Astrocyte (in vitro differentiated cells and primary cell): Measurements from ENCODE around the gene TAS2R39. TPM values are rescaled to one million over a fixed set of nuclear protein-coding genes. Genes with fewer than 3 reads are reported as not detected.

Experiments
- DNase-seq: peaks from one replicate; pipeline ENCODE4 v3.0.0-alpha.2; 2010; ENCODE audit warnings: low read depth
- FAIRE-seq: peaks from 2 replicates; lab custom pipeline; 2011; peaks lifted over from hg19 to GRCh38; lab: Jason Lieb, UNC
- H2AFZ ChIP-seq: 2 replicates; pipeline ENCODE4 v1.6.0; 2012; ENCODE audit warnings: low read depth, low read length, inconsistent platforms
- H3K27ac ChIP-seq: 2 replicates; pipeline ENCODE4 v1.5.1; 2011; ENCODE audit warnings: low read depth, low read length, inconsistent platforms
- H3K27me3 ChIP-seq: 2 replicates; pipeline ENCODE4 v1.6.0; 2011; ENCODE audit warnings: low read length, inconsistent platforms; ENCODE audit not compliant: insufficient read depth
- H3K36me3 ChIP-seq: 2 replicates; pipeline ENCODE4 v1.5.1; 2011; ENCODE audit warnings: low read length, inconsistent platforms; ENCODE audit not compliant: insufficient read depth
- H3K4me1 ChIP-seq: 2 replicates; pipeline ENCODE4 v1.5.1; 2011; ENCODE audit warnings: low read length, inconsistent platforms; ENCODE audit not compliant: insufficient read depth
- H3K4me2 ChIP-seq: 2 replicates; pipeline ENCODE4 v1.6.0; 2012; ENCODE audit warnings: low read length, inconsistent platforms
- H3K4me3 ChIP-seq: 2 replicates; pipeline ENCODE4 v1.5.1; 2011; ENCODE audit warnings: low read depth, mild to moderate bottlenecking, low read length, inconsistent platforms; ENCODE audit not compliant: insufficient read depth
- H3K79me2 ChIP-seq: 2 replicates; pipeline ENCODE4 v1.6.0; 2012; ENCODE audit warnings: mild to moderate bottlenecking, low read length, inconsistent platforms; ENCODE audit not compliant: insufficient read depth
- H3K9ac ChIP-seq: 2 replicates; pipeline ENCODE4 v1.6.0; 2012; ENCODE audit warnings: mild to moderate bottlenecking, low read length, inconsistent platforms
- H3K9me3 ChIP-seq: 2 replicates; pipeline ENCODE4 v1.5.1; 2012; ENCODE audit warnings: low read depth, mild to moderate bottlenecking, low read length, inconsistent platforms; ENCODE audit not compliant: insufficient read depth
- H4K20me1 ChIP-seq: 2 replicates; pipeline ENCODE4 v1.6.0; 2012; ENCODE audit warnings: low read length, inconsistent platforms; ENCODE audit not compliant: insufficient read depth
- H3K27ac Mint-ChIP-seq: one replicate; pipeline ENCODE4 v1.8.0; 2021; ENCODE audit warnings: mild to moderate bottlenecking, mixed read lengths; ENCODE audit not compliant: unreplicated experiment
- H3K27me3 Mint-ChIP-seq: one replicate; pipeline ENCODE4 v1.8.0; 2021; ENCODE audit warnings: low read depth, mixed read lengths; ENCODE audit not compliant: unreplicated experiment
- H3K36me3 Mint-ChIP-seq: one replicate; pipeline ENCODE4 v1.8.0; 2021; ENCODE audit warnings: low read depth, mixed read lengths; ENCODE audit not compliant: unreplicated experiment
- H3K4me1 Mint-ChIP-seq: one replicate; pipeline ENCODE4 v1.8.0; 2021; ENCODE audit warnings: low read depth, mixed read lengths; ENCODE audit not compliant: unreplicated experiment
- H3K4me3 Mint-ChIP-seq: one replicate; pipeline ENCODE4 v1.8.0; 2021; ENCODE audit warnings: mild to moderate bottlenecking, moderate library complexity, mixed read lengths; ENCODE audit not compliant: unreplicated experiment
- H3K9me3 Mint-ChIP-seq: one replicate; pipeline ENCODE4 v1.8.0; 2021; ENCODE audit warnings: mild to moderate bottlenecking, mixed read lengths; ENCODE audit not compliant: unreplicated experiment
- CTCF ChIP-seq: IDR thresholded peaks from 2 replicates; pipeline ENCODE4 v1.5.1; 2011; ENCODE audit warnings: low read depth, mild to moderate bottlenecking, inconsistent platforms, low read length, moderate library complexity; ENCODE audit not compliant: insufficient read depth
- EZH2 ChIP-seq: IDR thresholded peaks from 2 replicates; pipeline ENCODE4 v1.6.1; 2012; ENCODE audit warnings: mild to moderate bottlenecking, low read length, inconsistent platforms; ENCODE audit not compliant: insufficient read depth
- total RNA-seq: library from RNA; stranded (reverse); gene quantifications from 2 replicates; pipeline ENCODE4 v1.2.1, GENCODE V29; 2021

The TAS2R39 gene
- total RNA-seq, 1 donor from 2014 or later = not detected

DNA sequence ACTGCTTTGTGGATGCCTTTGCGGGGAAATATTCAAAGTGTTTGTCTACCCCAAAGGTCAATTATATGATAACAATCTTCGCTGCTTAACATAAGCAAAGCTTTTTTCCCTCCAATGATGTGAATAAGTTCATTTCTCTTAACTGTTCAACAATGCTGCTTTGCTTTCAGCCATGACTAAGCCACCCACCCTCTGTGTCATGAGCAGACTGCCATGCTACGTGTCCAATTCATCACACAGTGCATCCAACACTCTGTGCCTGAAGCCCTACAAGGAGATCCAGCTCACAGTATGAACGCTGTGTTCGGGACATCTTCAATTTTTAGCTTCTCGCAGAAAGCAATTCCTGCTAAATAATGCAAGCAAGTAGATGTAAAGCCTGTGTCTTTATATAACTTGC lies 32.9 kb downstream of the TAS2R39 start:
- H3K27ac Mint-ChIP-seq = no peak overlapping the region
- no peak for FAIRE-seq

GRCh38 chr7:143216686-143217085 lies 33.5 kb downstream of the TAS2R39 start:
- Histone ChIP-seq H3K79me2 (no peaks in the 10 kb centered on the region), H3K27ac (no peak overlapping the region), H3K9me3 (no peaks in the 10 kb centered on the region), H3K9ac (no peak overlapping the region), H3K4me2 (no peak overlapping the region), H3K4me3 (no peak overlapping the region), H4K20me1 (no peaks in the 10 kb centered on the region), H2AFZ (no peak overlapping the region), H3K27me3 (peaks cover 3% of the 10 kb centered on the region), H3K36me3 (no peaks in the 10 kb centered on the region), H3K4me1 (no peaks in the 10 kb centered on the region)
- Mint-ChIP-seq H3K4me3 (no peak overlapping the region), H3K27ac (no peak overlapping the region), H3K27me3 (peaks cover 2% of the 10 kb centered on the region), H3K36me3 (no peaks in the 10 kb centered on the region), H3K9me3 (peaks cover 2% of the 10 kb centered on the region), H3K4me1 (peaks cover 8% of the 10 kb centered on the region)
- TF ChIP-seq CTCF = no peak
- TF ChIP-seq EZH2 = no peak
- no peak for FAIRE-seq
- no peak for DNase-seq

More for the DNA sequence above, 32.9 kb downstream of the TAS2R39 start:
- H3K9me3 ChIP-seq = no peaks in the 10 kb centered on the region
- H3K4me3 Mint-ChIP-seq = no peak overlapping the region
- H3K27me3 Mint-ChIP-seq = peaks cover 2% of the 10 kb centered on the region
- no peak overlapping the region for H2AFZ ChIP-seq
- H3K9ac ChIP-seq = peak overlapping the region; percentile 10
- H3K36me3 Mint-ChIP-seq = no peaks in the 10 kb centered on the region
- peaks cover 3% of the 10 kb centered on the region for H3K27me3 ChIP-seq
- H3K4me1 ChIP-seq = no peaks in the 10 kb centered on the region
- no peaks in the 10 kb centered on the region for H3K36me3 ChIP-seq
- H4K20me1 ChIP-seq = no peaks in the 10 kb centered on the region
- TF ChIP-seq EZH2 (no peak), CTCF (no peak)
- no peak overlapping the region for H3K4me3 ChIP-seq
- H3K9me3 Mint-ChIP-seq = peaks cover 2% of the 10 kb centered on the region
- peak; percentile 78 for DNase-seq
- peaks cover 8% of the 10 kb centered on the region for H3K4me1 Mint-ChIP-seq
- H3K27ac ChIP-seq = peak overlapping the region; percentile 8
- no peaks in the 10 kb centered on the region for H3K79me2 ChIP-seq
- peak overlapping the region; percentile 7 for H3K4me2 ChIP-seq

DNA sequence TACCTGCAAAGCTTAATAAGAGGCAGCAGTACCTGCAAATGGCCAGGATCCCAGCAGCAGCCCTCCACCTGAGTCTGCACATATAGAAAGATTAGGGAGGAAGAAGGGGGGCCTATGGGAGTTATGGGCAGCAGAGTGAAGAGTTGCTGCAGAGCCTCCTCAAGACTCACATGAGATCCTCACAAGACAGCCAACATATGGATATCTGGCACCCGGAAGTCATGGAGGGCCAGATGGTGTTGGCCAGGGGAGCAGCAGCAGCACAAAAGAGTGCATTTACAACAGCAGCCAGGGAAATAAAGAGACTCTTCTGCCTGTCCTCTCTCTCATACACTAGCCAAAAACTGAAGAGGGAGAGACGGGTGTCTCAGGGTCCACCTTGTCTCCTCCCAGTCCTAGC lies 34.6 kb downstream of the TAS2R39 start:
- Mint-ChIP-seq H3K9me3 (no peaks in the 10 kb centered on the region), H3K27ac (no peak overlapping the region), H3K27me3 (peaks cover 7% of the 10 kb centered on the region), H3K4me3 (no peak overlapping the region), H3K4me1 (peaks cover 8% of the 10 kb centered on the region), H3K36me3 (no peaks in the 10 kb centered on the region)
- DNase-seq = no peak
- no peaks in the 10 kb centered on the region for H3K36me3 ChIP-seq
- H3K4me1 ChIP-seq = no peaks in the 10 kb centered on the region
- peaks cover 3% of the 10 kb centered on the region for H3K27me3 ChIP-seq
- H3K4me3 ChIP-seq = no peak overlapping the region
- no peaks in the 10 kb centered on the region for H3K79me2 ChIP-seq
- no peak overlapping the region for H3K9ac ChIP-seq
- H3K4me2 ChIP-seq = no peak overlapping the region
- no peak for FAIRE-seq
- TF ChIP-seq EZH2 (no peak), CTCF (no peak)
- H4K20me1 ChIP-seq = no peaks in the 10 kb centered on the region
- no peaks in the 10 kb centered on the region for H3K9me3 ChIP-seq
- no peak overlapping the region for H3K27ac ChIP-seq
- H2AFZ ChIP-seq = no peak overlapping the region
